HT1080 (cell line): Measurements from ENCODE around the gene SLC7A5. TPM values are rescaled to one million over a fixed set of nuclear protein-coding genes. Genes with fewer than 3 reads are reported as not detected.
"Not testable (repeated sequence)": the region's sequence is repeated elsewhere in the genome, so short reads cannot be mapped to it uniquely, and the experiment has no call there.

Source experiments
- DNase-seq: peaks from one replicate; pipeline ENCODE4 v3.0.0-alpha.2; 2015; ENCODE audit warnings: low read depth
- small RNA-seq: library from RNA; depleted of rRNA; stranded (forward); fragments of <200 nt; gene quantifications from one replicate; pipeline ENCODE3, GENCODE V24; 2014
- total RNA-seq: library from RNA; depleted of rRNA; stranded (reverse); fragments of >200 nt; shearing (Covaris generic); gene quantifications from 2 replicates; pipeline ENCODE4 v1.2.3, GENCODE V29; 2014; rRNA removed

The SLC7A5 gene
- total RNA-seq, 1 experiment from 2014 or later = 136 TPM

- no peak for DNase-seq
Observed at GRCh38 chr16:87800497-87800896, 68.8 kb downstream of the SLC7A5 start.

- no peak for DNase-seq
Observed at GRCh38 chr16:87795336-87795735, 74.0 kb downstream of the SLC7A5 start.

- DNase-seq = no peak
Observed at GRCh38 chr16:87794485-87795078, 74.7 kb downstream of the SLC7A5 start.

DNA sequence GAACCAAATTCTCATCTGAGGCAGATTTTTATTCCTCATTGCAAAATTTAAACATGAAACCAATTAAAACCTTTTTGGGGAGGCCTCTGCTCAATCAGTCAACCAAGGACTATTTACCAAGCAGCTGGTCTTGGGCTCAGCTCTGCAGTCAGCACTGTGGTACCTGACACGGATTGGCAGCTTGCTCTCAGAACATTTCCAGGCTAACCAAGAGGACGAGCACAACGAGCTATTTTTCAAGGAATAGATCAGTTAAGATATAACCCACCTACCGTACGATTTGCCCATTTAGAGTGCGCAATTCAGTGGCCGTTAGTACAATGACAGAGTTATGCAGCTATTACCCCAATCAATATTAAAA is 77.1 kb downstream of the SLC7A5 start:
- no peak for DNase-seq

- DNase-seq = no peak
Observed at GRCh38 chr16:87791295-87792204, 77.8 kb downstream of the SLC7A5 start.

DNA sequence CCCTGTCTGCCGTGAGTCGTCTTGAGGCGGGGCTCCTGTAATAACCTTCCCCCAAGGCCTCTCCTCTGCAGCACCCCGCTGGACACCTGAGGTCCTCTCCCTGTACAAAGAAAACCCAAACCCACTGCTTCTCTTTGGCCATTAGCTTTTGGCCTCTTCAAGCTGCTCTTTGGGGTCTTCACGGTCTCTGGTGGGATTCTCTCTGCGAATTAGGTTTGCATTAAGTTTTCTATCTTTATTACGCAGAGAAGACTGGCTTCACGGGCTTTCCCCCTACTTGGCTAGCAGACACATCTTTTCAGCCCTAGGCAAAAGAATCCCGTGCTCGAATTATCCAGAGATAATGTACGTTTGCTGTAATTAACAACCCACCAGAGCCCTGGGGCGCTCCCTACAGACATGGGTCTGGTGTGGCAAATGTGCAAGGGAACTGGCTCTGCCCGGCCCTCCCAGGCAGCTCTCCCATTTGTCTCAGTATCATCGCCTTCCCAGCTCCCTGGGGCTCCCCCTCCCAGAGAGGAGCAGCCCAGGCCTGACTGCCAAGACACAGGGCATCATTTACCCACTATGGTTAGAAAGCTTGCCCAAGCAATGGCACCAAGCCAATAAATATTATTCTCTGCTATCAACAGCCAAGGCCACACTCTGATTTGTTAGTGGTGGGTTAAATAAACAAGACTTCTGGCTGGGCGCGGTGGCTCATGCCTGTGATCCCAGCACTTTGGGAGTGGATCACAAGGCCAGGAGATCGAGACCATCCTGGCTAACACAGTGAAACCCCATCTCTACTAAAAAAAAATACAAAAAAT is 78.8 kb downstream of the SLC7A5 start:
- DNase-seq = no peak

DNA sequence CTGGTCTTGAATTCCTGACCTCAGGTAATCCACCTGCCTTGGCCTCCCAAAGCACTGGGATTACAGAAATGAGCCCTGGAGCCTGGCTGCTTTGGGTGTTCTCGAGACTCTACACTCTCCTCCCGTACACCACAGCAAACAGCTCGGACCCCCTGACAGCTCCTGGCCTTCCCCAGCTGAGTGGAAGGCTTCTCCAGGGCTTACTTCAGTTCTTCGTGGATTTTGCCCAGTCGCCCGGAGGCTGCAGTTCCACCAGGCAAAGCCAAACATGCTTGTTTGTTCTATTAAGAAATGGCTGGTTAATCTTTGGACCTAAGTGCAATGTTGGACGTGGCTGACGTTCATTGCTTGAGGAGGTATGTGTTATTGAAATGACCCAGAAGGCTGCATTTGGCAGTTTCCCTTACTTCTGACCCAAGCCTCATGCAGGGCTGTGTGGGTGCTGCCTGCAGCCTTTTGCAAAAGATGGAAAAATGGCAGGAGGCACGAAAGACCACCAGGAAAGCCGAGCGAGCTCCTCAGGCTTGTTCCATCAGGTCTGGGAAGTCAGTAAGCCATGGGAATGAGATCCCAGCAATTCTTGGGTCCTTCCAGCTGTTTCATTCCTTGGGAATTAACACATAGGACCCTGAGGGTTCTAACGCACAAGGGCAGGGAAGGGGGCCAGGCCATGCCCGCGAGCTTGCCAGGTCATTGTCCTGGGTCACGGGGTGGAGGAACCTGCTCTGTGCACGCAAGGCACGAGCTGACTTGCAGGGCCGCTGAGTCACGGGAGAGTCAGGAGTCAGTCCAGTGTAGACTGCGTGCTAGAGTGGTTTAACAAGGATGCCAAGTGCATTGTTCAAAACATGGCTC is 79.6 kb downstream of the SLC7A5 start:
- DNase-seq = peak; percentile 55

GRCh38 chr16:87788730-87789436 is 80.4 kb downstream of the SLC7A5 start:
- DNase-seq = not testable (repeated sequence)

GRCh38 chr16:87787451-87788091 is 81.7 kb downstream of the SLC7A5 start:
- not testable (repeated sequence) for DNase-seq

DNA sequence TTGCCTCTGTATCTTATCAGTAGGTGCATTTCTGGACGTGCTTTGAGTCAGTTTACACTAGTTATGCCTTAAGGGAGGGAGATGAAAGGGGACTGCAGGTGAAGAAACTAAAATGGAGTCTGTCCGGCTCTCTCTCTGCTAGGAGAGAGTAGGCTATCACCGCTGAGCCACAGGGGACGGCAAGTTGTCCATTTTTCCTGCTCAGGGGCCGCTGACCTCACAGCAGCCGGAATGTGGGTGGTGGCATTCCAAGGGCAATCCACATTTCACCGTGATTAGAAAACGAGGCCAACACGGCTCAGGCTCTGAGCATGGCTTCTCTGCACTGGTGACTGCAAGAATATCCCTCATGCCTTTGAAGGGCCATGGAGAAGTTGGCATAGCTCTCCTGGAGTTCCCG is 84.5 kb downstream of the SLC7A5 start:
- no peak for DNase-seq

- no peak for DNase-seq
Observed at GRCh38 chr16:87782033-87782432, 87.3 kb downstream of the SLC7A5 start.

DNA sequence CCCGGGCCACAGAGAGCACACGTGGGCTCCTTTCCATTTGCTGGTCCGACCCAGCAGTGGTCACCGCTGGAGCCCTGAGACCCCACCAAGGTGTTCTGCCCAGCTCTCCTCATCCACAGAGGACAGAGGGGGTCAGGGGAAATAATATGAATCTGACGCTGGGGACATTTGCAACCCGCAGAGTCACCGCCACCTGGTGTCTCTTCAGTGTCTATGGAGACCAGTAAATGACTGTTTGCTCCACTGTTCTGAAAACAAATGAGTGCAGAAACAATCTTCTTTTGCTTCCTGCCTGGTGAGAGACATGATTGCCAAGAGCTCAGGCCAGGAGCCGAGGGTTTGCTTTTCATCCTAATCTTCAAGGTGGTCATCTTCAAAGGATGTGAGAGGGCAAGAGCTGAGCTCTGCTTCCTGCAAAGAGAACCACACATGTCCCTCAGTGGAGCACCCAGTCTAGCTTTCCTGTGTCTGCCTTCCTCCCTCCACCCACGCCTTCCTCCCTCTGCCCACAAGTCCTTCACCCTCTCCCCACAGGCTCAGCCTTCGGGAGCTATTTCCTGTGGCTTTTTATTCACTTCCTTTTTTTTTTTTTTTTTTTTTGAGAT is 88.8 kb downstream of the SLC7A5 start:
- DNase-seq = peak; percentile 76

Small RNA genes lying within 50 kb of the gene (small RNA-seq; reads per million reads assigned to genes)
- gene MIR6775 = not detected

Other genes starting within 250 kb of the SLC7A5 start
- gene KLHDC4, start 103.5 kb downstream of the SLC7A5 start, total RNA-seq = 28.7 and 29.7 TPM in 2 replicates
- gene CA5A, start 67.0 kb upstream of the SLC7A5 start, total RNA-seq = not detected in 2 replicates
- gene BANP, start 81.9 kb upstream of the SLC7A5 start, total RNA-seq = 21.5 and 24.9 TPM in 2 replicates